ENCODE results near the gene DDX17.
"Not testable (repeated sequence)": the region's sequence is repeated elsewhere in the genome, so short reads cannot be mapped to it uniquely, and the experiment has no call there.

DDX17 gene

GRCh38 chr22:38490915-38491314 is 15.2 kb downstream of the DDX17 start:
- FAIRE-seq, result no peak

GRCh38 chr22:38490475-38490874 is 15.6 kb downstream of the DDX17 start:
- no peak for FAIRE-seq

- no peak for FAIRE-seq
Measured at GRCh38 chr22:38489561-38490145, 16.5 kb downstream of the DDX17 start.

GRCh38 chr22:38489142-38489541 is 17.0 kb downstream of the DDX17 start:
- no peak for FAIRE-seq

- no peak for FAIRE-seq
Measured at GRCh38 chr22:38487946-38488345, 18.2 kb downstream of the DDX17 start.

GRCh38 chr22:38485783-38486182 is 20.3 kb downstream of the DDX17 start:
- FAIRE-seq, result no peak

GRCh38 chr22:38484244-38484643 is 21.9 kb downstream of the DDX17 start:
- no peak for FAIRE-seq

- no peak for FAIRE-seq
Measured at GRCh38 chr22:38482662-38483308, 23.3 kb downstream of the DDX17 start.

GRCh38 chr22:38481871-38482332 is 24.2 kb downstream of the DDX17 start:
- FAIRE-seq, result no peak

- FAIRE-seq, result no peak
Measured at GRCh38 chr22:38481162-38481870, 24.8 kb downstream of the DDX17 start.

GRCh38 chr22:38479096-38479837 is 26.8 kb downstream of the DDX17 start:
- FAIRE-seq, result no peak

- no peak for FAIRE-seq
Measured at GRCh38 chr22:38477585-38477984, 28.5 kb downstream of the DDX17 start.

- no peak for FAIRE-seq
Measured at GRCh38 chr22:38474003-38474607, 32.0 kb downstream of the DDX17 start.

- FAIRE-seq, result no peak
Measured at GRCh38 chr22:38471237-38471636, 34.9 kb downstream of the DDX17 start.

GRCh38 chr22:38470179-38470578 is 35.9 kb downstream of the DDX17 start:
- FAIRE-seq, result not testable (repeated sequence)

- FAIRE-seq, result no peak
Measured at GRCh38 chr22:38469306-38469781, 36.8 kb downstream of the DDX17 start.

GRCh38 chr22:38468443-38469305 is 37.4 kb downstream of the DDX17 start:
- no peak for FAIRE-seq

GRCh38 chr22:38467904-38468442 is 38.1 kb downstream of the DDX17 start, which contains the start of gene KDELR3:
Gene KDELR3, plus strand, starts transcription at chr22:38468096. Its CDS starts 138 bp downstream, at chr22:38468234.
- no peak for FAIRE-seq

- no peak for FAIRE-seq
Measured at GRCh38 chr22:38467438-38467903, 38.6 kb downstream of the DDX17 start.

- no peak for FAIRE-seq
Measured at GRCh38 chr22:38465673-38466490, 40.2 kb downstream of the DDX17 start.

Measured in TTC549 (cell line).